Measurements from ENCODE around the gene CACNG4.
"Not testable (repeated sequence)": the region's sequence is repeated elsewhere in the genome, so short reads cannot be mapped to it uniquely, and the experiment has no call there.

The CACNG4 gene

DNA sequence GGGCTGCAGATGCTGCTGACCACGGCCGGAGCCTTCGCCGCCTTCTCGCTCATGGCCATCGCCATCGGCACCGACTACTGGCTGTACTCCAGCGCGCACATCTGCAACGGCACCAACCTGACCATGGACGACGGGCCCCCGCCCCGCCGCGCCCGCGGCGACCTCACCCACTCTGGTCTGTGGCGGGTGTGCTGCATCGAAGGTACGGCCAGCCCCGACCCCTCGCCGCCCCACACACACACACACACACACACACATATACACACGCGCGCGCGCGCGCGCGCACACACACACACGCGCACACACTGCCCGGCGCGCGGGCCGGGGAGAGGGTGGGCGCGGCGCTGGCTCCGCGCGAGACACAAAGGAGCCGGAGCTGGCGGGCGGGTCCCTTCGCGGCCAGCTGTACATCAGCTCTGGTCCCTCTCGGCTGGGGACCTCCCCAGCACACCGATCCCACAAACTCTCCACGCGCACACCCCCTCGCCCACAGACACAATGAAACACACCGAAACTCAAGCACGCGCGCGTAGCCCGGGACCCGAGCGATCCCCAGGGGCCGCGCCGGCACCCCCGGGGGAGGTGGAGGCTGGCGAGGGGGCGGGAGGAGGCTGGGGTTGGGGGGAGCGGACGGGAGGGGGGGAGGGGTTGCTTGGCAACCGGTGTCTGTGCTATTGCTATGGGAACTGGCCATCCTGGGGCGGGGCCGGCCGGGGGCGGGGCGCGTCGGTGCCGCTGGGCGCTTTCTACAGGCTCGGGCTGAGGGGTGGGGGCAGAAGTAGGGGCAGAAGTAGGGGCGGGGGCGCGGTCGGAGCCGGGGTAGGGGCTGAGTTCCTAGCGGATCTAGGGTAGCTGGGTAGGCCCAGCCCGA, 658 bp downstream of the CACNG4 start:
- DNase-seq (ENCODE audit: low spot score): peak; percentile 81

GRCh38 chr17:66965801-66966262, 1.3 kb downstream of the CACNG4 start:
- peak; percentile 71 for DNase-seq (ENCODE audit: low spot score)

- no peak for DNase-seq (ENCODE audit: low spot score)
Observed at GRCh38 chr17:66966298-66966697, 1.8 kb downstream of the CACNG4 start.

DNA sequence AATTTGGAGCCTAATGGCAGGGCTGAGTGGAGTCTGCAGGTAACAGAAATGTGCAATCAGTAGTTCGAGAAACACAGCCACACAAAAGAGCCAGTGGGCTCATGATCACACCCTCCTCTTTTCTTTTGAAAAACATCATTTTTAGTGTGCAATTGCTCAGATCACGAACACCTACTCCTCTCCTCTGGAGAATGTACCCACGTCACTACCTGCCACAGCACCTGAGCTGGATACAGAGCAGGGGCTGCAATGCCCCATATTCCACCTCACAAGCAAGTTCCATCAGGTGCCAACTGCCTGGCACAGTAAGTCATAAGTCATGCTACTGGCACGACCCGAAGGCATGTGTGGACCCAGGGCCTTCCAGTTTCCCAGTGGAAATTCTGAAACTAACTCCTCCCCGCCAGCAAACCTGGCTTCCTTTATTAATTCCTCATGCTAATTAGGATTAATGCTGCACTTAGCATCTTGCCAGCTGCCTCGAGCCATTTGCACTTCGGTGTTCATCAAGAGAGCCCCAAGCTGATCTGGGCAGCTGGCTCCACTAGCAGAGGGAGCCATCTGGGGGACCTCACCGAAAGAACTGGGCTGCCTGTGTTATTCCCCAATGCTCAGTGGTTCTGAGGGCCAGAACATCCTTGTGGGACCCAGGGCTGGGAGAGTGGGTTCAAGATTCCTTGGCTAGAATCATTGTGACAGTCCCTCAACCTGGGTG, 2.4 kb downstream of the CACNG4 start:
- DNase-seq (ENCODE audit: low spot score): peak; percentile 73

GRCh38 chr17:66967837-66968543, 3.5 kb downstream of the CACNG4 start:
- no peak for DNase-seq (ENCODE audit: low spot score)

DNA sequence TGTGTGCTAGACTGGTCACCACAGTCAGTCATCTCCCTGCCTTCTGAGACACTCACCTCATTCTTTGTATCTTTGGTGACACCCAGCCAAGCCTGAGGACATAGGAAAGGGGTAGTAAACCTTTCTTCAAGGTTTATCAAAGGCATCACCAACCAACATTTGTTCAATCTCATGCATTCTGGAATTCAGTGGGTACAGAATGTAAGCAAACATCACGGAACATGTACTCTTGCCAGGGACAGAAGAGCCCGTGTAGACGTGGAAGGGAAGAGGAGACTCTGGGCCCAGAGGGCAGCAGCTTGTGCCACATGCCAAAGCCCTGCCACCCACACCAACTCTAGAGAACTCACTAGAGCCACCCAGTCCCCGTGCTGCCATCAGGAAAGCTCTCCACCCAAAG, 4.4 kb downstream of the CACNG4 start:
- no peak for DNase-seq (ENCODE audit: low spot score)

DNA sequence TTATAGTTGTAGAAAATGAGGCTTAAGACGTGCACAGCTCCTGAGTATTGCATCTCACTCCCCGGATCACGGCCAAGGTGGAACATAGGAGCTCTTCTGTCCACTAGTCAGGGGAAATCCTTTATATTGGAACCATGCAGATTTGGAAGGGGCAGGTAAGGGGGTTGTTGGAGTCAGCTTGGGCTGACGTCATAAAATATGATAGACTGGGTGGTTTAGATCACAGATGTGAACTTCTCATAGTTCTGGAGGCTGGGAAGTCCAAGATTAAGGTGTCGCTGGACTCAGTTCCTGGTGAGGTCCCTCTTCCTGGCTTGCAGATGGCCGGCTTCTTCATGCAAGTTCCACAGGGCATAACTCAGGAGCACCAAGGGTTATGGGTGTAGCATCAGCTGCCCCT, 5.6 kb downstream of the CACNG4 start:
- DNase-seq (ENCODE audit: low spot score): no peak

GRCh38 chr17:66970797-66971196, 6.3 kb downstream of the CACNG4 start:
- DNase-seq (ENCODE audit: low spot score): no peak

- no peak for DNase-seq (ENCODE audit: low spot score)
Observed at GRCh38 chr17:66971264-66971663, 6.8 kb downstream of the CACNG4 start.

DNA sequence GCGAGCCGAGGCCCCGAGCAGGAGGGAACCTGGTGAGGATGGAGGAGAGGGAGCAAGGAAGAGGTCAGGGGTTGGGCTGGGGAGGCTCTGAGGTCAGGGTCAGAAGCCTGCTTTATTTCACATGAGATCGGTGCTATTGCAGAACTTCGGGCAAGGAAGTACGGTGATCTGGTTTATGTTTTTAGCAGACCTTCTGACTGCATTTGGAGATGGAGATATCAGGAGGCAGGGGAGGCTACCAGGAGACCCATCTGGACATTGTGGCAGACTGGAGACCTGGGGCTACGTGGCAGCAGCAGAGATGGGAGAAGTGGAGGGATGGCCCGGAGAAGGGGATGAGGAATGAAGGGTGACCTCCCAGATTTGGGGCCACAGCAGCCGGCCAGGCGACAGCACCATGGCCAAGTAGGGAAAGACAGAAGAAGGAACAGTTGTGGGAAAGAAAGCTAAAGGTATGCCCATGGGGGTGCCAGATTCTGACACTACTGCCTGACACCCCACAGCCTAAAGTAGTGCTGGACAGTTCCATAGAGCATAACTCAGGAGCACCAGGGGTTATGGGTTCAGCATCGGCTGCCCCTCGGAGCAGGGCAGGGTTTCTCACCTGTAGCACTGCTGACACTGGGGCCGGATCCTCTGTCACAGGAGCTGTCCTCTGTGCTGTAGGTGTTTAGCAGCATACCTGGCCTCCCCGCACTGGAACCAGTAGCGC, 7.4 kb downstream of the CACNG4 start:
- DNase-seq (ENCODE audit: low spot score): no peak

DNA sequence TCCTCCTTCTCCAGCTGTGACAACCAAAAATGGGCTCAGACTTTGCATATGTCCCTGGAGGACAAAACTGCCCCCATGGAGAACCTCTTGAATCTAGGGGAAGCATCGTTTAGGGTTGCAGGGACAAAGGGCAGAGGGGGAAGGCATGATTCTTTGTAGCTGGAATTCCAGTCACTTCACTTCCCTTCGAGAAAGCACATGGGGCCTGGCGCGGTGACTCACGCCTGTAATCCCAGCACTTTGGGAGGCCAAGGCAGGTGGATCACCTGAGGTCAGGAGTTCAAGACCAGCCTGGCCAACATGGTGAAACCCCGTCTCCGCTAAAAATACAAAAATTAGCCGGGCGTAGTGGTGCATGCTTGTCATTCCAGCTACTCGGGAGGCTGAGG, 7.9 kb downstream of the CACNG4 start:
- not testable (repeated sequence) for DNase-seq (ENCODE audit: low spot score)

- no peak for DNase-seq (ENCODE audit: low spot score)
Observed at GRCh38 chr17:66975188-66975587, 10.7 kb downstream of the CACNG4 start.

DNA sequence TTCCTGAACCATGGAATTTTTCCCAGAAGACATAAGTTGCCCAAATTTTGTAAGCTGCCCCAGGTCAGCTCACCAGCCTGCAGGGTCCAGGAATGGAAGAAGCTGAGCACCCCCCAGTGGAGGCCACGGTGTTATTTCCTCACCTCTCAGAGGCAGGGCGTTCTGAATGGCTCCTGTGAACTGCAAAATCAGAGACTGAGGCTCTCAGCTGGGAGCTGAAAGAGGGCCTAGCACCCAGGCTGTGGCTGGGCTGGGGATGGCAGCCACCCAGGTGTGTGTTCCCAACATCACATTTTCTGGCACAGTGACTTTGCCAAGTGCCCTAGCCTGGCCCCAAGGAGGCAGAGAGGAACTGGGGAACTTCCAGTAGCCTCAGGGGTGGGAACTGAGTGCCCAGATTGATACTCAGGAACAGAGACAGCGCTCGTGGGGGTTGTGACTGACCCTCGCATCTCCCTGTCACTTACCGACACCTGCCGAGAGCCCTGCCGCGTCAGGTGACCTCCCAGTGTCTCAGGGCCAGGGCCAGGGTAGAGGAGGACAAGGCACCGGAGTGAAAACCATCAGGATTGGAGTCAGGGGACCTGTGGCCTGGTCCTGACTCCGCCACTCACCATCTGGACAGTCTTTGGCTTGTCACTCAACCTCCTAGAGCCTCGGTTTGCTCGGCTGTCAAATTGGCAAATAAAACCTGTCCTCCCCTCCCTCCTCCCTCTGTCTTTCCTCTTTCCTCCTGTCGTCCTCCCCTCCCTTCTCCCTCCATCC, 11.3 kb downstream of the CACNG4 start:
- no peak for DNase-seq (ENCODE audit: low spot score)

- no peak for DNase-seq (ENCODE audit: low spot score)
Observed at GRCh38 chr17:66976379-66976663, 11.8 kb downstream of the CACNG4 start.

DNA sequence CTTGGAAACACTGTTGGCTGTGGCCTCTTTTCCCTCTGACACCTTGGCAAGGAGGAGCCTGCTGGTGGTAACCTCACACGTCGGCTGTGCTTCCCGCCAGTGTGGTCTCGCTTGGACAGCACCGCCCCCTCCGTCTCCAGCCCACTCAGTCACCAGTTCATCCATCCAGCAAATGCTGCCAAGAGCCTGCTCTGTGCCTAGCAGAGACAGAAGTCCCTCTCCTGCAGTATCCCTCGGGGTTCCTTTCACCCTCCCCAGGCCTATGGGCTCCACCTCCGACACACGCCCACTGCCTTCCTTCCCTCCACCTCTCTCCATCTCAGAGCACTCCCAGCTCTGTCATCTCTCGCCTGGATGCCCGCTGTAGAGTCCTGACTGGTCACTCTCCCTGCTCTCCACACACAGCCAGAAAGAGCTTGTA, 12.3 kb downstream of the CACNG4 start:
- DNase-seq (ENCODE audit: low spot score): no peak

DNA sequence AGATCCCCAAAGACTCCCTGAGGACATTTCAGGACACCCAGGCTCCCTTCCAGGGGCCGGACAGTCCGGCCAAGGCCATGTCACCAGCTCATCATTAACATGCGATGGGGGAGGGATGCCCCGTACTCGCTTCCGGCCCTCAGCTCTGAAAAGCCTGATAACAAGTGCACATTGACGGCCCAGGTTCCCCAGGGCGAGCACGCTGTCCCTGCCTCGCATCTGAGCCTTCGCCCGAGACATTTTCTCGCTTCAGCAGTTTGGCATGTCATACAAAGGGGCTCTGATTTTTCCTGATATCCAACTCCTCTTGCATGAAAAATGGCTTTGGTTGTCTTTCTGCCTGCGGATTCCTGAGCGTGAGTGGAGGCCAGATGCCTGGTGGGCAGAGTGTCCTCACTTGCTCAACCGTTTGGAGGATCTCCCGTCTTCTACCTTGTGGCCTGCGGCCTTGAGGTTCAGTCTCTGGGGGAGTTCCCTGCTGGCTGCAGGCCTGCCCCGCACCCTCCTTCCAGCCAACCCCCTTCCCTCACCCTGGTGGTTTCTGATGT, 14.1 kb downstream of the CACNG4 start:
- DNase-seq (ENCODE audit: low spot score): no peak

DNA sequence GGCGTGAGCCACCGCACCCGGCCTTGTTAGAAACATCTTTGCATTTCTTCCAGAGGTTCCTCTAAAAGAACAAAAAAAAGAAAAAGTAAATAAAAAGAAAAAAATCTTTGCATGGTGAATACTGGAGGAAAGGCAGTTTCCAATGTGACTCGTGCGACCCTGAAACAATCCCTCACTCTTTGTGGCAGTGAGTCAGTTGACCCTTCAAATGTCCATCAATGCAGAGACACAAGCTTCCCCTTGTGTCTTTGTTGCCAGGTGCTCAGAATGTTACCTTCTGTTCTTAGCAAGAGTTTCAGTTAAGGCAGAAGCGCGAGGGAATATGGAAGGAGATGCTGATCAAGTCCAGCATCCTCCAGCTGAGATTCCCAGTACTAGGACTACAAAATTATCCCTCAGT, 16.4 kb downstream of the CACNG4 start:
- DNase-seq (ENCODE audit: low spot score): no peak

DNA sequence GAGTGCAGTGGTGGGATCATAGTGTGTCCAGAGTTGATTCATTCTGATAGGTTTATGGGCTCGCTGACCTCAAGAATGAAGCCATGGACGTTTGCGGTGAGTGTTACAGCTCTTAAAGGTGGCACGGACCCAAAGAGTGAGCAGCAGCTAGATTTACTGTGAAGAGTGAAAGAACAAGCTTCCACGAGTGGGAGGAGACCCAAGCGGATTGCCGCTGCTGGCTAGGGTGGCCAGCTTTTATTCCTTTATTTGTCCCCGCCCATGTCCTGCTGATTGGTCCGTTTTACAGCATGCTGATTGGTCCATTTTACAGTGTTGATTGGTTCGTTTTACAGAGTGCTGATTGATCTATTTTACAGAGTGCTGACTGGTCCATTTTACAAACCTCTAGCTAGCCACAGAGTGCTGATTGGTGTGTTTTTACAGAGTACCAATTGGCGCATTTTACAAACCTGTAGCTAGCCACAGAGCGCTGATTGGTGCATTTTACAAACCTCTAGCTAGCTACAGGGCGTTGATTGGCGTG, 17.5 kb downstream of the CACNG4 start:
- DNase-seq (ENCODE audit: low spot score): no peak

DNA sequence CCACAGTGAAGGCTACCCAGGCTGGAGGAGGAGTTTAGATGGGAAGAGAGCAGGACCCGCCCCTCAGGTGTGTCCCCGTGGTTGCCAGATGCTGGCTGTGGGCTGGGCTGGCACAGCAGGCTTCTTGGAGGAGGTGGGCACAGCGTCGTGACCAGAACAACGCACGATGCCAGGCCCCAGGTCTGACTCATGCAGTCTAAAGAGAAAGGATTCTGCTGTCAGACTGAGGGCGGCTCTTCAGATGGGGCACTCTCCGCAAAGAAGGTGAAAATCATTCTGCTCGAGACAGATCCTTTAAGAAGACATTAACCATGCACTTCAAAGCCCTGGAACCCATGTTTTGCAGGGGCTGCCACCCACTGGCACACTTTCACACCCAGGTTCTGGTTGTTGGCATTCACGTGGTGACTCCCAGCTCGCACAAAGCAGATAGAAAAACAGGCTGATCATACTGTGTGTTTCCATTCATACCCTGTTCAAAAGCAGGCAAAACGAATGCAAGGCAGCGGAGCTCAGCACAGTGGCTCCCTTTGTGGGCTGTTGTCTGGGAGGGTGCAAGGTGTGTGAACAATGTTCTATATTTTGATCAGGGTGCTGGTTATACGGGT, 19.0 kb downstream of the CACNG4 start:
- DNase-seq (ENCODE audit: low spot score): no peak

GRCh38 chr17:66984730-66985129, 20.2 kb downstream of the CACNG4 start:
- no peak for DNase-seq (ENCODE audit: low spot score)
